GM12873 (cell line): ENCODE measurements around the gene CFAP54.

Experiments used
- TF ChIP-seq, protein P1 (sequence below): IDR thresholded peaks from 2 replicates; pipeline ENCODE4 v1.5.1; 2012; ENCODE audit warnings: low read depth, mild to moderate bottlenecking, moderate library complexity, low read length, control low read depth; ENCODE audit not compliant: insufficient read depth; ENCODE audit errors: missing control alignments

The CFAP54 gene

GRCh38 chr12:96698965-96699364 is 209.6 kb downstream of the CFAP54 start:
- TF ChIP-seq, protein P1, sequence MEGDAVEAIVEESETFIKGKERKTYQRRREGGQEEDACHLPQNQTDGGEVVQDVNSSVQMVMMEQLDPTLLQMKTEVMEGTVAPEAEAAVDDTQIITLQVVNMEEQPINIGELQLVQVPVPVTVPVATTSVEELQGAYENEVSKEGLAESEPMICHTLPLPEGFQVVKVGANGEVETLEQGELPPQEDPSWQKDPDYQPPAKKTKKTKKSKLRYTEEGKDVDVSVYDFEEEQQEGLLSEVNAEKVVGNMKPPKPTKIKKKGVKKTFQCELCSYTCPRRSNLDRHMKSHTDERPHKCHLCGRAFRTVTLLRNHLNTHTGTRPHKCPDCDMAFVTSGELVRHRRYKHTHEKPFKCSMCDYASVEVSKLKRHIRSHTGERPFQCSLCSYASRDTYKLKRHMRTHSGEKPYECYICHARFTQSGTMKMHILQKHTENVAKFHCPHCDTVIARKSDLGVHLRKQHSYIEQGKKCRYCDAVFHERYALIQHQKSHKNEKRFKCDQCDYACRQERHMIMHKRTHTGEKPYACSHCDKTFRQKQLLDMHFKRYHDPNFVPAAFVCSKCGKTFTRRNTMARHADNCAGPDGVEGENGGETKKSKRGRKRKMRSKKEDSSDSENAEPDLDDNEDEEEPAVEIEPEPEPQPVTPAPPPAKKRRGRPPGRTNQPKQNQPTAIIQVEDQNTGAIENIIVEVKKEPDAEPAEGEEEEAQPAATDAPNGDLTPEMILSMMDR = no peak

DNA sequence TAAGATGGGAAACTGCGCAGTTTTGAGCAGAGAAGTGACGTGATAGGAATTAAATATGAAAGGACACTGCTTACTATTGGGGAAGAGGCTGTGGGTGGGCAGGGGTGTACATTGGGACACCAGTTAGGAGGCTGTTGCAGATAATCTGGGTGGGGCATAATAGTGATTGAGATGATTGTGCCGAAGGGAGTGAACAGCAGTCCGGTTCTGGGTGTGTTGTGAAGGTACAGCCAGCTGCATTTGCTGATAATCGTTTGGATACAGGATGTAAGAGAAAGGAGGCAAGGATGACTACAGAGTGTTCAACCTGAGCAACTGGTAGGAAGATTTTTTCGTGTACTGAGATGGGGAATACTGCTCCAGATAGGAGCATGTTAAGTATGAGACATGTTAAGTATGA is 212.5 kb downstream of the CFAP54 start:
- TF ChIP-seq, protein P1 = no peak

GRCh38 chr12:96710127-96710745 is 220.9 kb downstream of the CFAP54 start:
- TF ChIP-seq, protein P1 = no peak

GRCh38 chr12:96711364-96711763 is 222.0 kb downstream of the CFAP54 start:
- TF ChIP-seq, protein P1 = no peak

DNA sequence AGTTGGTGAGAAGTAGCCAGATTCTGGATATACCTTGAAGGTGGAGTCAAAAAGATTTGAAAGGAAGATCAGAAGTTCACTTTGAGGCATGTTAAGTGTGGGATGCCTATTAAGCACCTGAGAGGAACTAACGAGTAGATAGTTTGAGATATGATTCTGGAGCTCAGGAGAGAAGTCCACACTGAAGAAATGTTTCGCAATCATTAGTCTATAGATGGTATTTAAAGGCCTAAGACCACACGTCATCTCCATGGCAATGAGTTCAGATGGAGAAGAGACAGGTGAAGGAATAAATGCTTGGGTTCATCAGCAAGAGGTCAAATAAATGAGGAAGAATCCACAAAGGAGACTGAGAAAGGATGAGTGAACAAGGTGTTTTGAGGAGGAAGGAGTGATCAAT is 224.8 kb downstream of the CFAP54 start:
- TF ChIP-seq, protein P1 = no peak

- TF ChIP-seq, protein P1 = no peak
Observed at GRCh38 chr12:96719660-96720362, 230.4 kb downstream of the CFAP54 start.

- TF ChIP-seq, protein P1 = no peak
Observed at GRCh38 chr12:96720363-96720705, 231.0 kb downstream of the CFAP54 start.
